KOPT-K1 (cell line): ENCODE results near the gene TEX2.
"Not testable (repeated sequence)": the region's sequence is repeated elsewhere in the genome, so short reads cannot be mapped to it uniquely, and the experiment has no call there.

ENCODE experiments used
- H3K27ac ChIP-seq: fragments of 200-600 bp; sonication (generic); 2 replicates; pipeline ENCODE4 v1.5.1; 2016; ENCODE audit warnings: antibody characterized with exemption, mild to moderate bottlenecking, low read depth, low read length; ENCODE audit not compliant: poor library complexity, severe bottlenecking
- H3K36me3 ChIP-seq: fragments of 200-600 bp; sonication (generic); 2 replicates; pipeline ENCODE4 v1.5.1; 2017; ENCODE audit warnings: antibody characterized with exemption, mild to moderate bottlenecking, low read length, moderate library complexity; ENCODE audit not compliant: insufficient read depth
- H3K9me3 ChIP-seq: fragments of 200-600 bp; sonication (generic); 2 replicates; pipeline ENCODE4 v1.5.1; 2017; ENCODE audit warnings: antibody characterized with exemption, low read length, mild to moderate bottlenecking; ENCODE audit not compliant: insufficient read depth, poor library complexity, severe bottlenecking

The TEX2 gene

GRCh38 chr17:64176556-64176955 lies 86.5 kb downstream of the TEX2 start:
- Histone ChIP-seq H3K9me3 (no peaks in the 10 kb centered on the region), H3K27ac (no peak overlapping the region), H3K36me3 (peaks cover 79% of the 10 kb centered on the region)

- H3K36me3 ChIP-seq: peaks cover 93% of the 10 kb centered on the region
- H3K9me3 ChIP-seq: no peaks in the 10 kb centered on the region
- no peak overlapping the region for H3K27ac ChIP-seq
Observed at GRCh38 chr17:64174686-64175456, 88.2 kb downstream of the TEX2 start.

GRCh38 chr17:64173646-64174045 lies 89.4 kb downstream of the TEX2 start:
- Histone ChIP-seq H3K27ac (no peak overlapping the region), H3K9me3 (no peaks in the 10 kb centered on the region), H3K36me3 (peaks cover 93% of the 10 kb centered on the region)

- peaks cover 91% of the 10 kb centered on the region for H3K36me3 ChIP-seq
- no peaks in the 10 kb centered on the region for H3K9me3 ChIP-seq
- no peak overlapping the region for H3K27ac ChIP-seq
Observed at GRCh38 chr17:64172510-64172909, 90.5 kb downstream of the TEX2 start.

GRCh38 chr17:64171041-64171440 lies 92.0 kb downstream of the TEX2 start:
- H3K27ac ChIP-seq: no peak overlapping the region
- H3K9me3 ChIP-seq: no peaks in the 10 kb centered on the region
- H3K36me3 ChIP-seq: peaks cover 91% of the 10 kb centered on the region

GRCh38 chr17:64170286-64170685 lies 92.8 kb downstream of the TEX2 start:
- no peaks in the 10 kb centered on the region for H3K9me3 ChIP-seq
- H3K27ac ChIP-seq: no peak overlapping the region
- H3K36me3 ChIP-seq: peaks cover 91% of the 10 kb centered on the region

GRCh38 chr17:64167666-64168065 lies 95.4 kb downstream of the TEX2 start:
- H3K9me3 ChIP-seq, H3K27ac ChIP-seq: not testable (repeated sequence)
- H3K36me3 ChIP-seq: peaks cover 87% of the 10 kb centered on the region

- H3K9me3 ChIP-seq: no peaks in the 10 kb centered on the region
- H3K27ac ChIP-seq: no peak overlapping the region
- peaks cover 81% of the 10 kb centered on the region for H3K36me3 ChIP-seq
Observed at GRCh38 chr17:64166876-64167275, 96.2 kb downstream of the TEX2 start.

GRCh38 chr17:64165347-64165746 lies 97.7 kb downstream of the TEX2 start:
- Histone ChIP-seq H3K27ac (no peak overlapping the region), H3K9me3 (no peaks in the 10 kb centered on the region), H3K36me3 (peaks cover 81% of the 10 kb centered on the region)

- Histone ChIP-seq H3K9me3 (no peaks in the 10 kb centered on the region), H3K36me3 (peaks cover 77% of the 10 kb centered on the region), H3K27ac (no peak overlapping the region)
Observed at GRCh38 chr17:64164596-64165285, 98.3 kb downstream of the TEX2 start.

GRCh38 chr17:64163468-64163867 lies 99.6 kb downstream of the TEX2 start:
- Histone ChIP-seq H3K27ac (no peak overlapping the region), H3K36me3 (peaks cover 77% of the 10 kb centered on the region), H3K9me3 (no peaks in the 10 kb centered on the region)

- Histone ChIP-seq H3K27ac (no peak overlapping the region), H3K36me3 (peaks cover 77% of the 10 kb centered on the region), H3K9me3 (no peaks in the 10 kb centered on the region)
Observed at GRCh38 chr17:64162554-64162953, 100.5 kb downstream of the TEX2 start.

- peaks cover 76% of the 10 kb centered on the region for H3K36me3 ChIP-seq
- no peak overlapping the region for H3K27ac ChIP-seq
- no peaks in the 10 kb centered on the region for H3K9me3 ChIP-seq
Observed at GRCh38 chr17:64161380-64162176, 101.5 kb downstream of the TEX2 start.

GRCh38 chr17:64160378-64160777 lies 102.7 kb downstream of the TEX2 start:
- Histone ChIP-seq H3K27ac (no peak overlapping the region), H3K36me3 (peaks cover 71% of the 10 kb centered on the region), H3K9me3 (no peaks in the 10 kb centered on the region)
